ENCODE measurements around the gene LRIT1. TPM values are rescaled to one million over a fixed set of nuclear protein-coding genes. Genes with fewer than 3 reads are reported as not detected.

Gene LRIT1
- total RNA-seq, 1 experiment from 2014 or later: not detected

DNA sequence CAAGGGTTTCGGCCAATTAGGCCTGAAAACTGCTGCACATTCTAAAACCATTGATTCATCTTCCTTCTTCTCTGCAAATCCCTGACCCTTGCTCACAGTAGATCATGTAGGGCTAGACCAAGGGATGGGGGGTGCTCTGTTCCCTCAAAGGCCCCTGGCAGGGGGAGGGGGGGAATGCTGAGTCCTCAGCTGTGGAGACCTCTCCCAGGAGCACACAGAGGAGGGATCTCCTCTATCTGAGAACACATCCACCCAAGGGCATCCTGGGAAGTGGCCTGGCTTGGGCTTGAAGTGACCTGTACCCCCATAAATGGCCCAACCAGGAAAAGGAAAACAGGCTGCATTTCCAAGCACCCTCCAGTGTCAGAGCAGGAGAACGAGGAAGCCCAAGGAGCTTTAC, 48.0 kb downstream of the LRIT1 start:
- Histone ChIP-seq H3K27ac (ENCODE audit: low read depth, low read length) (no peak overlapping the region), H3K79me2 (ENCODE audit: insufficient read depth, low read length) (no peaks in the 10 kb centered on the region), H3K4me3 (replicated peaks in 1 of 2; ENCODE audit: low read depth in 1 of 2, low read length in 2 of 2) (no peak overlapping the region), H3K36me3 (ENCODE audit: control insufficient read depth in 1 of 2, insufficient read depth in 2 of 2, low read length in 2 of 2) (no peaks in the 10 kb centered on the region), H3K9me3 (ENCODE audit: control insufficient read depth in 1 of 2, insufficient read depth in 1 of 2, low read depth in 1 of 2, low read length in 2 of 2) (no peaks in the 10 kb centered on the region), H3K9ac (ENCODE audit: low read length) (no peak overlapping the region), H4K20me1 (ENCODE audit: insufficient read depth) (no peaks in the 10 kb centered on the region), H3K9me2 (ENCODE audit: insufficient read depth) (no peaks in the 10 kb centered on the region), H3K4me2 (ENCODE audit: low read length) (no peak overlapping the region), H3K4me1 (ENCODE audit: control insufficient read depth in 1 of 2, insufficient read depth in 2 of 2, low read length in 2 of 2) (no peaks in the 10 kb centered on the region), H2AFZ (ENCODE audit: low read depth, low read length, poor library complexity, severe bottlenecking) (no peak overlapping the region), H3K27me3 (ENCODE audit: insufficient read depth, low read length) (peaks cover 19% of the 10 kb centered on the region)
- CTCF ChIA-PET: no interaction called here
- RAD21 ChIA-PET (ENCODE audit: low non-redundant PET in 1 of 2, low total read pairs in 2 of 2, uncharacterized antibody in 2 of 2, unreplicated experiment in 2 of 2): no interaction called here
- BruUV-seq (replicated peaks): no TSS peak
- ATAC-seq (no peak), DNase-seq (ENCODE audit: low read depth, low spot score) (no peak)
- TF ChIP-seq, protein P1, sequence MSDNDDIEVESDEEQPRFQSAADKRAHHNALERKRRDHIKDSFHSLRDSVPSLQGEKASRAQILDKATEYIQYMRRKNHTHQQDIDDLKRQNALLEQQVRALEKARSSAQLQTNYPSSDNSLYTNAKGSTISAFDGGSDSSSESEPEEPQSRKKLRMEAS (IDR thresholded peaks at IDR 0.05): no peak
- TF ChIP-seq, protein P2, sequence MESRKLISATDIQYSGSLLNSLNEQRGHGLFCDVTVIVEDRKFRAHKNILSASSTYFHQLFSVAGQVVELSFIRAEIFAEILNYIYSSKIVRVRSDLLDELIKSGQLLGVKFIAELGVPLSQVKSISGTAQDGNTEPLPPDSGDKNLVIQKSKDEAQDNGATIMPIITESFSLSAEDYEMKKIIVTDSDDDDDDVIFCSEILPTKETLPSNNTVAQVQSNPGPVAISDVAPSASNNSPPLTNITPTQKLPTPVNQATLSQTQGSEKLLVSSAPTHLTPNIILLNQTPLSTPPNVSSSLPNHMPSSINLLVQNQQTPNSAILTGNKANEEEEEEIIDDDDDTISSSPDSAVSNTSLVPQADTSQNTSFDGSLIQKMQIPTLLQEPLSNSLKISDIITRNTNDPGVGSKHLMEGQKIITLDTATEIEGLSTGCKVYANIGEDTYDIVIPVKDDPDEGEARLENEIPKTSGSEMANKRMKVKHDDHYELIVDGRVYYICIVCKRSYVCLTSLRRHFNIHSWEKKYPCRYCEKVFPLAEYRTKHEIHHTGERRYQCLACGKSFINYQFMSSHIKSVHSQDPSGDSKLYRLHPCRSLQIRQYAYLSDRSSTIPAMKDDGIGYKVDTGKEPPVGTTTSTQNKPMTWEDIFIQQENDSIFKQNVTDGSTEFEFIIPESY (IDR thresholded peaks at IDR 0.05; ENCODE audit: extremely low read depth, insufficient replicate concordance, low read length): no peak
- TF ChIP-seq YY1 (IDR thresholded peaks at IDR 0.05; ENCODE audit: extremely low read depth, insufficient replicate concordance, low read depth, low read length): no peak
- TF ChIP-seq TCF7L2 (IDR thresholded peaks at IDR 0.05; ENCODE audit: borderline replicate concordance, extremely low read depth, insufficient read depth, insufficient read length): no peak
- TF ChIP-seq JUND (IDR thresholded peaks at IDR 0.05): no peak
- no peak for TF ChIP-seq EZH2phosphoT487 (IDR thresholded peaks at IDR 0.05; ENCODE audit: borderline replicate concordance)
- no peak for TF ChIP-seq SIN3A (IDR thresholded peaks at IDR 0.05; ENCODE audit: low read depth)
- TF ChIP-seq ELF1 (IDR thresholded peaks at IDR 0.05; ENCODE audit: borderline replicate concordance, low read depth): no peak
- TF ChIP-seq POLR2AphosphoS5 (IDR thresholded peaks at IDR 0.05; ENCODE audit: low read depth, low read length): no peak
- TF ChIP-seq, protein P3, sequence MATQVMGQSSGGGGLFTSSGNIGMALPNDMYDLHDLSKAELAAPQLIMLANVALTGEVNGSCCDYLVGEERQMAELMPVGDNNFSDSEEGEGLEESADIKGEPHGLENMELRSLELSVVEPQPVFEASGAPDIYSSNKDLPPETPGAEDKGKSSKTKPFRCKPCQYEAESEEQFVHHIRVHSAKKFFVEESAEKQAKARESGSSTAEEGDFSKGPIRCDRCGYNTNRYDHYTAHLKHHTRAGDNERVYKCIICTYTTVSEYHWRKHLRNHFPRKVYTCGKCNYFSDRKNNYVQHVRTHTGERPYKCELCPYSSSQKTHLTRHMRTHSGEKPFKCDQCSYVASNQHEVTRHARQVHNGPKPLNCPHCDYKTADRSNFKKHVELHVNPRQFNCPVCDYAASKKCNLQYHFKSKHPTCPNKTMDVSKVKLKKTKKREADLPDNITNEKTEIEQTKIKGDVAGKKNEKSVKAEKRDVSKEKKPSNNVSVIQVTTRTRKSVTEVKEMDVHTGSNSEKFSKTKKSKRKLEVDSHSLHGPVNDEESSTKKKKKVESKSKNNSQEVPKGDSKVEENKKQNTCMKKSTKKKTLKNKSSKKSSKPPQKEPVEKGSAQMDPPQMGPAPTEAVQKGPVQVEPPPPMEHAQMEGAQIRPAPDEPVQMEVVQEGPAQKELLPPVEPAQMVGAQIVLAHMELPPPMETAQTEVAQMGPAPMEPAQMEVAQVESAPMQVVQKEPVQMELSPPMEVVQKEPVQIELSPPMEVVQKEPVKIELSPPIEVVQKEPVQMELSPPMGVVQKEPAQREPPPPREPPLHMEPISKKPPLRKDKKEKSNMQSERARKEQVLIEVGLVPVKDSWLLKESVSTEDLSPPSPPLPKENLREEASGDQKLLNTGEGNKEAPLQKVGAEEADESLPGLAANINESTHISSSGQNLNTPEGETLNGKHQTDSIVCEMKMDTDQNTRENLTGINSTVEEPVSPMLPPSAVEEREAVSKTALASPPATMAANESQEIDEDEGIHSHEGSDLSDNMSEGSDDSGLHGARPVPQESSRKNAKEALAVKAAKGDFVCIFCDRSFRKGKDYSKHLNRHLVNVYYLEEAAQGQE (IDR thresholded peaks at IDR 0.05; ENCODE audit: low read depth): no peak
- TF ChIP-seq, protein P4, sequence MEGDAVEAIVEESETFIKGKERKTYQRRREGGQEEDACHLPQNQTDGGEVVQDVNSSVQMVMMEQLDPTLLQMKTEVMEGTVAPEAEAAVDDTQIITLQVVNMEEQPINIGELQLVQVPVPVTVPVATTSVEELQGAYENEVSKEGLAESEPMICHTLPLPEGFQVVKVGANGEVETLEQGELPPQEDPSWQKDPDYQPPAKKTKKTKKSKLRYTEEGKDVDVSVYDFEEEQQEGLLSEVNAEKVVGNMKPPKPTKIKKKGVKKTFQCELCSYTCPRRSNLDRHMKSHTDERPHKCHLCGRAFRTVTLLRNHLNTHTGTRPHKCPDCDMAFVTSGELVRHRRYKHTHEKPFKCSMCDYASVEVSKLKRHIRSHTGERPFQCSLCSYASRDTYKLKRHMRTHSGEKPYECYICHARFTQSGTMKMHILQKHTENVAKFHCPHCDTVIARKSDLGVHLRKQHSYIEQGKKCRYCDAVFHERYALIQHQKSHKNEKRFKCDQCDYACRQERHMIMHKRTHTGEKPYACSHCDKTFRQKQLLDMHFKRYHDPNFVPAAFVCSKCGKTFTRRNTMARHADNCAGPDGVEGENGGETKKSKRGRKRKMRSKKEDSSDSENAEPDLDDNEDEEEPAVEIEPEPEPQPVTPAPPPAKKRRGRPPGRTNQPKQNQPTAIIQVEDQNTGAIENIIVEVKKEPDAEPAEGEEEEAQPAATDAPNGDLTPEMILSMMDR (IDR thresholded peaks at IDR 0.05 in 2 of 3, conservative IDR thresholded peaks at IDR 0.05 in 1 of 3; ENCODE audit: borderline replicate concordance in 1 of 3, insufficient read depth in 1 of 3, low read depth in 2 of 3, low read length in 2 of 3): no peak
- TF ChIP-seq CBX3 (IDR thresholded peaks at IDR 0.05; ENCODE audit: low read depth): no peak
- intact Hi-C loops (cut with micrococcal nuclease): no loop called here
- POLR2A ChIA-PET: no interaction called here

Measured in HCT116 (cell line).